OCI-LY3 (cell line): Measurements from ENCODE around the gene YAP1.
"Not testable (repeated sequence)": the region's sequence is repeated elsewhere in the genome, so short reads cannot be mapped to it uniquely, and the experiment has no call there.

ENCODE experiments used
- CTCF ChIP-seq: fragments of 200-600, 300-600 bp; sonication (generic); IDR thresholded peaks from 2 replicates; pipeline ENCODE4 v1.5.1; 2014; ENCODE audit warnings: antibody characterized with exemption, low read length, low read depth
- EZH2phosphoT487 ChIP-seq: fragments of 200-600 bp; shearing (Covaris generic); IDR thresholded peaks from 2 replicates; pipeline ENCODE4 v1.6.1; 2018; ENCODE audit warnings: antibody characterized with exemption, mixed run types, low read depth

- TF ChIP-seq CTCF, EZH2phosphoT487: not testable (repeated sequence)
Observed at GRCh38 chr11:102200325-102200724, 90.1 kb downstream of the YAP1 start.
